Measurements from ENCODE around the gene ELOB.

- TF ChIP-seq, protein P1, sequence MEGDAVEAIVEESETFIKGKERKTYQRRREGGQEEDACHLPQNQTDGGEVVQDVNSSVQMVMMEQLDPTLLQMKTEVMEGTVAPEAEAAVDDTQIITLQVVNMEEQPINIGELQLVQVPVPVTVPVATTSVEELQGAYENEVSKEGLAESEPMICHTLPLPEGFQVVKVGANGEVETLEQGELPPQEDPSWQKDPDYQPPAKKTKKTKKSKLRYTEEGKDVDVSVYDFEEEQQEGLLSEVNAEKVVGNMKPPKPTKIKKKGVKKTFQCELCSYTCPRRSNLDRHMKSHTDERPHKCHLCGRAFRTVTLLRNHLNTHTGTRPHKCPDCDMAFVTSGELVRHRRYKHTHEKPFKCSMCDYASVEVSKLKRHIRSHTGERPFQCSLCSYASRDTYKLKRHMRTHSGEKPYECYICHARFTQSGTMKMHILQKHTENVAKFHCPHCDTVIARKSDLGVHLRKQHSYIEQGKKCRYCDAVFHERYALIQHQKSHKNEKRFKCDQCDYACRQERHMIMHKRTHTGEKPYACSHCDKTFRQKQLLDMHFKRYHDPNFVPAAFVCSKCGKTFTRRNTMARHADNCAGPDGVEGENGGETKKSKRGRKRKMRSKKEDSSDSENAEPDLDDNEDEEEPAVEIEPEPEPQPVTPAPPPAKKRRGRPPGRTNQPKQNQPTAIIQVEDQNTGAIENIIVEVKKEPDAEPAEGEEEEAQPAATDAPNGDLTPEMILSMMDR (conservative IDR thresholded peaks at IDR 0.05; ENCODE audit: low read depth, low read length), result no peak
- no peak for TF ChIP-seq EZH2 (IDR thresholded peaks at IDR 0.05; ENCODE audit: low read length, unreplicated experiment)
Measured at GRCh38 chr16:2726923-2727322, 50.2 kb downstream of the ELOB start.
